OCI-LY7 (cell line): ENCODE data around the gene TMOD3. TPM values are rescaled to one million over a fixed set of nuclear protein-coding genes. Genes with fewer than 3 reads are reported as not detected.

Experiments
- BruUV-seq: library from RNA; stranded (reverse); fragments of 400-500 nt; replicated peaks from 2 replicates; lab custom pipeline; 2021; lab: Mats Ljungman, UMichigan
- CTCF ChIA-PET: fragments of 300-600 bp; sonication (Branson Sonifier 250); formaldehyde crosslinking; loops from one replicate; lab custom pipeline; 2022; ENCODE audit warnings: antibody characterized with exemption; ENCODE audit not compliant: unreplicated experiment; lab: Charles Lee
- POLR2A ChIA-PET: fragments of 300-600 bp; sonication (Branson Sonifier 250); formaldehyde crosslinking; loops from one replicate; lab custom pipeline; 2022; ENCODE audit warnings: antibody characterized with exemption; lab: Charles Lee
- DNase-seq: peaks from one replicate; pipeline ENCODE4 v3.0.0-alpha.2; 2015; ENCODE audit warnings: low spot score
- H2AFZ ChIP-seq: fragments of 200-600 bp; sonication (generic), shearing (Covaris generic); 2 replicates; pipeline ENCODE4 v1.6.1; 2014; ENCODE audit warnings: mild to moderate bottlenecking, antibody characterized with exemption, low read length, moderate library complexity
- H3K27ac ChIP-seq: fragments of 200-600 bp; sonication (generic); 2 replicates; pipeline ENCODE4 v1.5.1; 2014; ENCODE audit warnings: mixed run types, low read depth, mild to moderate bottlenecking, moderate library complexity, low read length, inconsistent platforms; ENCODE audit not compliant: poor library complexity, severe bottlenecking
- H3K36me3 ChIP-seq: fragments of 200-600 bp; sonication (generic); 2 replicates; pipeline ENCODE4 v1.6.1; 2014; ENCODE audit warnings: mild to moderate bottlenecking, antibody characterized with exemption, low read length, moderate library complexity, mixed read lengths; ENCODE audit not compliant: insufficient read depth
- H3K4me1 ChIP-seq: fragments of 200-600 bp; sonication (generic); 2 replicates; pipeline ENCODE4 v1.5.1; 2014; ENCODE audit warnings: mild to moderate bottlenecking, low read length; ENCODE audit not compliant: insufficient read depth, poor library complexity, severe bottlenecking
- H3K4me2 ChIP-seq: fragments of 200-600 bp; sonication (generic); 2 replicates; pipeline ENCODE4 v1.6.1; 2014; ENCODE audit warnings: mild to moderate bottlenecking, low read length
- H3K4me3 ChIP-seq: fragments of 200-600 bp; sonication (generic); 2 replicates; pipeline ENCODE4 v1.5.1; 2014; ENCODE audit warnings: mild to moderate bottlenecking, low read depth, low read length; ENCODE audit not compliant: poor library complexity, severe bottlenecking
- H3K79me2 ChIP-seq: fragments of 200-600 bp; sonication (generic); 2 replicates; pipeline ENCODE4 v1.6.1; 2016; ENCODE audit warnings: low read depth, mild to moderate bottlenecking, low read length, moderate library complexity, mixed read lengths; ENCODE audit not compliant: insufficient read depth
- H3K9me2 ChIP-seq: fragments of 200-600 bp; sonication (generic); 2 replicates; pipeline ENCODE4 v1.6.1; 2016; ENCODE audit warnings: mild to moderate bottlenecking, low read length, mixed read lengths; ENCODE audit not compliant: insufficient read depth
- H3K9me3 ChIP-seq: fragments of 200-600 bp; sonication (generic); 2 replicates; pipeline ENCODE4 v1.6.1; 2014; ENCODE audit warnings: mild to moderate bottlenecking, mixed run types, low read length, mixed read lengths
- H4K20me1 ChIP-seq: fragments of 200-600 bp; sonication (generic); 2 replicates; pipeline ENCODE4 v1.6.1; 2014; ENCODE audit warnings: mild to moderate bottlenecking, antibody characterized with exemption, low read length, moderate library complexity, mixed read lengths; ENCODE audit not compliant: insufficient read depth
- CTCF ChIP-seq: fragments of 200-600 bp; sonication (generic); conservative IDR thresholded peaks from 2 replicates; pipeline ENCODE4 v1.5.1; 2014; ENCODE audit warnings: mild to moderate bottlenecking, antibody characterized with exemption, low read length, moderate library complexity, mixed read lengths
- EZH2phosphoT487 ChIP-seq: fragments of 200-600 bp; sonication (generic); IDR thresholded peaks from 2 replicates; pipeline ENCODE4 v1.6.1; 2018; ENCODE audit warnings: low read depth, borderline replicate concordance, mild to moderate bottlenecking, mixed run types, antibody characterized with exemption, low read length, moderate library complexity, mixed read lengths
- intact Hi-C: fragments of 100-400 bp; cut with micrococcal nuclease; formaldehyde crosslinking; loops from one replicate; pipeline ENCODE4 v1.10.0; 2022; ENCODE audit not compliant: unreplicated experiment
- total RNA-seq, 2 experiments: library from RNA; depleted of rRNA in 1 of 2; stranded (reverse); fragments of >200 nt in 1 of 2; shearing (Covaris generic) in 1 of 2; gene quantifications; 2 replicates each; pipeline ENCODE4 v1.2.3, GENCODE V29; 2014 to 2022

TMOD3 gene
- total RNA-seq, 2 experiments from 2014 or later = 17.4 to 30.5 TPM

GRCh38 chr15:51809457-51809856, 20.0 kb upstream of the TMOD3 start:
- DNase-seq = no peak
- H3K79me2 ChIP-seq = no peaks in the 10 kb centered on the region
- H2AFZ ChIP-seq = no peak overlapping the region
- ChIA-PET CTCF (no interaction called here), POLR2A (no interaction called here)
- no peak overlapping the region for H3K4me3 ChIP-seq
- BruUV-seq = no TSS peak
- H3K9me2 ChIP-seq = no peaks in the 10 kb centered on the region
- intact Hi-C loops = no loop called here
- no peaks in the 10 kb centered on the region for H4K20me1 ChIP-seq
- no peaks in the 10 kb centered on the region for H3K9me3 ChIP-seq
- no peak overlapping the region for H3K27ac ChIP-seq
- no peak overlapping the region for H3K4me2 ChIP-seq
- TF ChIP-seq CTCF (no peak), EZH2phosphoT487 (no peak)
- H3K4me1 ChIP-seq = no peaks in the 10 kb centered on the region
- no peaks in the 10 kb centered on the region for H3K36me3 ChIP-seq

GRCh38 chr15:51812598-51812997, 16.9 kb upstream of the TMOD3 start:
- ChIA-PET POLR2A (no interaction called here), CTCF (no interaction called here)
- no peaks in the 10 kb centered on the region for H3K9me2 ChIP-seq
- no peaks in the 10 kb centered on the region for H4K20me1 ChIP-seq
- DNase-seq = no peak
- no peaks in the 10 kb centered on the region for H3K9me3 ChIP-seq
- H3K79me2 ChIP-seq = no peaks in the 10 kb centered on the region
- no TSS peak for BruUV-seq
- H3K4me3 ChIP-seq = no peak overlapping the region
- no peak overlapping the region for H2AFZ ChIP-seq
- TF ChIP-seq EZH2phosphoT487 = no peak
- no peak for TF ChIP-seq CTCF
- intact Hi-C loops = no loop called here
- H3K4me2 ChIP-seq = no peak overlapping the region
- H3K27ac ChIP-seq = no peak overlapping the region
- H3K4me1 ChIP-seq = no peaks in the 10 kb centered on the region
- H3K36me3 ChIP-seq = no peaks in the 10 kb centered on the region

- no peaks in the 10 kb centered on the region for H3K9me3 ChIP-seq
- no peak overlapping the region for H2AFZ ChIP-seq
- POLR2A ChIA-PET = no interaction called here
- no peak overlapping the region for H3K4me3 ChIP-seq
- intact Hi-C loops = no loop called here
- no peak overlapping the region for H3K4me2 ChIP-seq
- H3K79me2 ChIP-seq = no peaks in the 10 kb centered on the region
- H3K9me2 ChIP-seq = no peaks in the 10 kb centered on the region
- no peaks in the 10 kb centered on the region for H3K4me1 ChIP-seq
- no peaks in the 10 kb centered on the region for H4K20me1 ChIP-seq
- TF ChIP-seq CTCF (no peak), EZH2phosphoT487 (no peak)
- no peak overlapping the region for H3K27ac ChIP-seq
- CTCF ChIA-PET = no interaction called here
- no peaks in the 10 kb centered on the region for H3K36me3 ChIP-seq
- DNase-seq = no peak
- no TSS peak for BruUV-seq
These were observed 14.8 kb upstream of the TMOD3 start for GRCh38 chr15:51814606-51815005.
